ENCODE data around the gene MORN3. TPM values are rescaled to one million over a fixed set of nuclear protein-coding genes. Genes with fewer than 3 reads are reported as not detected.

MORN3 gene
- total and polyA plus RNA-seq, 9 of the 15 experiments (the other 6 are each of a cell fraction or from before 2014, with no cell fraction given) = 0.09 to 0.27 (median 0.20) TPM

GRCh38 chr12:121649819-121650353 lies 19.6 kb downstream of the MORN3 start (continued):
- TF ChIP-seq NR2C2 (CRISPR knock-in tag; IDR thresholded peaks at IDR 0.05) = no peak
- peak; percentile 63; the same call in 1 of the 2 replicates for TF ChIP-seq NR2C2 (tag; IDR thresholded peaks at IDR 0.05)
- TF ChIP-seq NR2C1 (IDR thresholded peaks at IDR 0.05) = no peak
- TF ChIP-seq NR2C1 (tag; IDR thresholded peaks at IDR 0.05) = peak; percentile 49; the same call in 1 of the 2 replicates
- TF ChIP-seq ZNF12 (CRISPR knock-in tag; IDR thresholded peaks at IDR 0.05) = no peak
- no peak for TF ChIP-seq ZNF707 (CRISPR knock-in tag; conservative IDR thresholded peaks at IDR 0.05)
- TF ChIP-seq ZFP91 (CRISPR knock-in tag; IDR thresholded peaks at IDR 0.05) = no peak
- peak; percentile 91 for TF ChIP-seq MTA2 (IDR thresholded peaks at IDR 0.05; ENCODE audit: low read depth)
- peak; percentile 97 for TF ChIP-seq CEBPB (tag; IDR thresholded peaks at IDR 0.05)
- no peak for TF ChIP-seq POLR3A (IDR thresholded peaks at IDR 0.05; ENCODE audit: borderline replicate concordance, extremely low read depth, insufficient read depth, insufficient read length)
- no peak for TF ChIP-seq CUX1 (CRISPR knock-in tag; IDR thresholded peaks at IDR 0.05)
- TF ChIP-seq RERE (CRISPR knock-in tag; IDR thresholded peaks at IDR 0.05; ENCODE audit: borderline replicate concordance) = no peak
- TF ChIP-seq MBD1 (CRISPR knock-in tag; IDR thresholded peaks at IDR 0.05) = no peak
